Measurements from ENCODE around the gene PRKAG2. TPM values are rescaled to one million over a fixed set of nuclear protein-coding genes. Genes with fewer than 3 reads are reported as not detected.
A peak's percentile ranks its signal among the peaks of the same experiment; 100 is the strongest.

PRKAG2 gene
- polyA plus RNA-seq, 1 of the 3 experiments (the other 2 are of a cell fraction) = 51.6 TPM

DNA sequence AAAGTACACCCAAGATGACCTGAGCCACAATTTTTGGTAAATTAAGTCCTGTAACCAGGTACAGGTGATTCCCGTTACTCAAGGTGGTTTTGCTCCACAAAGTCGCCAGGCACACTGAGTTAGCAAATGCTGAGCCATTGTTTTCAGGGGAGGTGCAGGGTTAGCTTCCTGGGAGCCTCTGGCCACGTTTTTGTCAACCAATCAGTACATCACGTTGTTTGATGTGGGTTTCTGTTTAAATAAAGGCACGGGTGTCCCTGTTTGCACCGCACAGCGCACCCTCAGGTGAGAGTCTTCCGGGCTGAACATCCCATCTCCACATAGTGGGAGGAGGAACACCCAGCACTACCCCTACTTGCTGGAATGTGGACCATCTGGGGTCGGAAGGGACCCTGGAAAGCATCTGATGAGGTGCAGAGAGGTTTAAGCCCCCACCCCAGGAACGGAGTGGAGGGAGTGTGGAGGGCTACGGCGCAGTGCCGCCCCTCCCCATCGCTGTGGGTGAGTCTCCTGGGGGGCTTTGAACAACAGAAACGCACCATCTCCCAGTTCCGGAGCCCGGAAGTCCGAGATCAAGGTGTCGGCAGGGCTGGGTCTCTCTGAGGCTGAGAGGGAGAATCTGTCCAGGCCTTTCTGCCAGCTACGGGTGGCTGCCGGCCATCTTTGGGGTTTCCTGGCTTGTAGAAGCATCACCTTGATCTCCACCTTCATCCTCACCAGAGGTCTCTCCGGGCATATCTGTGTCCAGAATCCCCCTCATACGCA lies 42.5 kb downstream of the PRKAG2 start:
- no peaks in the 10 kb centered on the region for H3F3A ChIP-seq (replicated peaks; ENCODE audit: insufficient read depth)
- H3K9ac ChIP-seq = no peak overlapping the region
- ChIA-PET POLR2A (no interaction called here), CTCF (interaction anchor here (0.5 kb wide), 1 partner anchor 56 kb away, joined by 3 read pairs; no protein-coding TSS in a partner anchor)
- no peaks in the 10 kb centered on the region for H4K20me1 ChIP-seq (ENCODE audit: insufficient read depth)
- peaks cover 44% of the 10 kb centered on the region for H3K27me3 ChIP-seq (ENCODE audit: insufficient read depth)
- H3K27ac ChIP-seq (ENCODE audit: low read depth in 2 of 2, low read length in 1 of 2) = no peak overlapping the region
- WGBS (ENCODE audit: low lambda C conversion rate) = 70% methylated on average over 21 of the region's 23 CpGs
- no peak overlapping the region for H3K4me2 ChIP-seq
- DNase-seq = no peak
- no peak overlapping the region for H2AFZ ChIP-seq (ENCODE audit: low read depth)
- H3K9me2 ChIP-seq = no peaks in the 10 kb centered on the region
- H3K4me1 ChIP-seq (ENCODE audit: control insufficient read depth in 1 of 2, insufficient read depth in 2 of 2, low read depth in 1 of 2, low read length in 1 of 2) = no peaks in the 10 kb centered on the region
- H3K79me2 ChIP-seq (ENCODE audit: insufficient read depth) = no peaks in the 10 kb centered on the region
- no peak overlapping the region for H3K4me3 ChIP-seq (ENCODE audit: low read depth in 2 of 2, low read length in 1 of 2)
- H3K36me3 ChIP-seq (replicated peaks in 1 of 2; ENCODE audit: control insufficient read depth in 1 of 2, insufficient read depth in 2 of 2, low read length in 1 of 2) = no peaks in the 10 kb centered on the region
- no peaks in the 10 kb centered on the region for H3K9me3 ChIP-seq
- TF ChIP-seq, protein P1, sequence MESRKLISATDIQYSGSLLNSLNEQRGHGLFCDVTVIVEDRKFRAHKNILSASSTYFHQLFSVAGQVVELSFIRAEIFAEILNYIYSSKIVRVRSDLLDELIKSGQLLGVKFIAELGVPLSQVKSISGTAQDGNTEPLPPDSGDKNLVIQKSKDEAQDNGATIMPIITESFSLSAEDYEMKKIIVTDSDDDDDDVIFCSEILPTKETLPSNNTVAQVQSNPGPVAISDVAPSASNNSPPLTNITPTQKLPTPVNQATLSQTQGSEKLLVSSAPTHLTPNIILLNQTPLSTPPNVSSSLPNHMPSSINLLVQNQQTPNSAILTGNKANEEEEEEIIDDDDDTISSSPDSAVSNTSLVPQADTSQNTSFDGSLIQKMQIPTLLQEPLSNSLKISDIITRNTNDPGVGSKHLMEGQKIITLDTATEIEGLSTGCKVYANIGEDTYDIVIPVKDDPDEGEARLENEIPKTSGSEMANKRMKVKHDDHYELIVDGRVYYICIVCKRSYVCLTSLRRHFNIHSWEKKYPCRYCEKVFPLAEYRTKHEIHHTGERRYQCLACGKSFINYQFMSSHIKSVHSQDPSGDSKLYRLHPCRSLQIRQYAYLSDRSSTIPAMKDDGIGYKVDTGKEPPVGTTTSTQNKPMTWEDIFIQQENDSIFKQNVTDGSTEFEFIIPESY (IDR thresholded peaks at IDR 0.05; ENCODE audit: borderline replicate concordance, low read depth) = no peak
- TF ChIP-seq, protein P2, sequence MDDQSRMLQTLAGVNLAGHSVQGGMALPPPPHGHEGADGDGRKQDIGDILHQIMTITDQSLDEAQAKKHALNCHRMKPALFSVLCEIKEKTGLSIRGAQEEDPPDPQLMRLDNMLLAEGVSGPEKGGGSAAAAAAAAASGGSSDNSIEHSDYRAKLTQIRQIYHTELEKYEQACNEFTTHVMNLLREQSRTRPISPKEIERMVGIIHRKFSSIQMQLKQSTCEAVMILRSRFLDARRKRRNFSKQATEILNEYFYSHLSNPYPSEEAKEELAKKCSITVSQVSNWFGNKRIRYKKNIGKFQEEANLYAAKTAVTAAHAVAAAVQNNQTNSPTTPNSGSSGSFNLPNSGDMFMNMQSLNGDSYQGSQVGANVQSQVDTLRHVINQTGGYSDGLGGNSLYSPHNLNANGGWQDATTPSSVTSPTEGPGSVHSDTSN (IDR thresholded peaks at IDR 0.05) = no peak

DNA sequence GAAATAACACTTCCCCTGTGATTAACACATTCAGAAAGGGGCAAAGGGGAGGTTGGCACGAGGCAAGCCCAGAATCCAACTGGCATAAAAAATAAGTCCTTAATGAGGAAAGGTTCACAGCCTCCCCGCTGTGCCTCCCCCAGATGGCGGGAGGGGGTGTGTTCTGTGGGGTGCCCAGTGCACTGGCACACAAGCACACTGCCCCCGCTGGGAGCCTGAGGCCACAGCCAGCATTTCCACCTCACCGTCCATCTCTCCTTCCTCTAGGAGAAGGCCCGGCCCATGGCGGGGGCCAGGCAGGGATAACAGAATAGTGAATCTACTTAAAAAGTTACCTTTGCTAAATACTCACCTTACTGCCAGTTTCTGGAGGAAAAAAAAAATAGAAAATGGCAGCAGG lies 43.2 kb downstream of the PRKAG2 start:
- TF ChIP-seq MXI1 (IDR thresholded peaks at IDR 0.05; ENCODE audit: low read depth, low read length) = no peak
- TF ChIP-seq, protein P3, sequence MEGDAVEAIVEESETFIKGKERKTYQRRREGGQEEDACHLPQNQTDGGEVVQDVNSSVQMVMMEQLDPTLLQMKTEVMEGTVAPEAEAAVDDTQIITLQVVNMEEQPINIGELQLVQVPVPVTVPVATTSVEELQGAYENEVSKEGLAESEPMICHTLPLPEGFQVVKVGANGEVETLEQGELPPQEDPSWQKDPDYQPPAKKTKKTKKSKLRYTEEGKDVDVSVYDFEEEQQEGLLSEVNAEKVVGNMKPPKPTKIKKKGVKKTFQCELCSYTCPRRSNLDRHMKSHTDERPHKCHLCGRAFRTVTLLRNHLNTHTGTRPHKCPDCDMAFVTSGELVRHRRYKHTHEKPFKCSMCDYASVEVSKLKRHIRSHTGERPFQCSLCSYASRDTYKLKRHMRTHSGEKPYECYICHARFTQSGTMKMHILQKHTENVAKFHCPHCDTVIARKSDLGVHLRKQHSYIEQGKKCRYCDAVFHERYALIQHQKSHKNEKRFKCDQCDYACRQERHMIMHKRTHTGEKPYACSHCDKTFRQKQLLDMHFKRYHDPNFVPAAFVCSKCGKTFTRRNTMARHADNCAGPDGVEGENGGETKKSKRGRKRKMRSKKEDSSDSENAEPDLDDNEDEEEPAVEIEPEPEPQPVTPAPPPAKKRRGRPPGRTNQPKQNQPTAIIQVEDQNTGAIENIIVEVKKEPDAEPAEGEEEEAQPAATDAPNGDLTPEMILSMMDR (IDR thresholded peaks at IDR 0.05) = peak; percentile 15; the same call in 1 of the 2 replicates
- TF ChIP-seq YY1 (IDR thresholded peaks at IDR 0.05; ENCODE audit: low read depth) = no peak

More for the DNA sequence above, 43.2 kb downstream of the PRKAG2 start:
- Histone ChIP-seq H3K4me2 (no peak overlapping the region), H3K4me3 (ENCODE audit: low read depth in 2 of 2, low read length in 1 of 2) (no peak overlapping the region), H3K27ac (ENCODE audit: low read depth in 2 of 2, low read length in 1 of 2) (no peak overlapping the region), H3K27me3 (ENCODE audit: insufficient read depth) (peaks cover 48% of the 10 kb centered on the region), H3K9ac (no peak overlapping the region), H3K9me2 (no peaks in the 10 kb centered on the region), H3K4me1 (ENCODE audit: control insufficient read depth in 1 of 2, insufficient read depth in 2 of 2, low read depth in 1 of 2, low read length in 1 of 2) (no peaks in the 10 kb centered on the region), H3F3A (replicated peaks; ENCODE audit: insufficient read depth) (no peaks in the 10 kb centered on the region), H3K36me3 (replicated peaks in 1 of 2; ENCODE audit: control insufficient read depth in 1 of 2, insufficient read depth in 2 of 2, low read length in 1 of 2) (no peaks in the 10 kb centered on the region), H2AFZ (ENCODE audit: low read depth) (no peak overlapping the region), H3K9me3 (no peaks in the 10 kb centered on the region), H3K79me2 (ENCODE audit: insufficient read depth) (no peaks in the 10 kb centered on the region), H4K20me1 (ENCODE audit: insufficient read depth) (no peaks in the 10 kb centered on the region)
- peak; percentile 59 for DNase-seq
- POLR2A ChIA-PET = no interaction called here
- CTCF ChIA-PET = no interaction called here
- 66% methylated on average over 7 of the region's 7 CpGs for WGBS (ENCODE audit: low lambda C conversion rate)
